ENCODE results near the gene KATNAL1. TPM values are rescaled to one million over a fixed set of nuclear protein-coding genes. Genes with fewer than 3 reads are reported as not detected.

KATNAL1 gene
- total RNA-seq, 1 donor from 2014 or later: 13.4 TPM

DNA sequence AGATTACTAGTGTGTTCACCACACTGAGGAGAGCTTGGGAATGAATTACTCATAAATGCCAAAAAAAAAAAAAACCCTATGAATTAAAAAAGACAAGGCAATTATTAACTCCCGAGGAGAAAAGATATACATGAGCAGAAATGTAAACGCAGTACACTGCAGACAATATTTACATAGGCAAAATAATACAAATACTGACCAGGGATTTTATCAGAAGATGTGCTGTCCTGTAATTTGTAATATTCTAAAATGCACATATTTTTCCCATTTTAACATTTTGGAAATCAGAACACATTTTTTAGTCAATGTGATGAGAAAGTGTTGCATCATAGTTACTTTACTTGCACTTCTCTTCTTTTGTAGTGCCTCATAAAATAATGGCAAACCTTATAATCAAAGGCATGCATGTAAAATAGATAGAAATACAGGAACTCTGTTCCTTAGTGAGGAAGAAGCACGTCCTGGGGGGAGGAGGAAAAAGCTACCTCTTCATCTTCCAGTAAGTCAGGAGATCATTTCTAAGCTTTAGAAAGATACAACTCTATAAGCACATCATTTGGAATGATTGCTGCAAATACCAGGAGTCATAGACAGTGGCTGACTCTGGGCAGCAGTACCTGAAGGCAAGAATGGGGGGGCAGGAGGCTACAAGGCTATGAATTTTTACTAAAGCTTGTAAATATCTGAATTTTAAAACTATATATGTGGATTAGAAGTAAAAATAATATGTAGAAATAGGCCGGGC lies 46.3 kb upstream of the KATNAL1 start:
- TF ChIP-seq, protein P1, sequence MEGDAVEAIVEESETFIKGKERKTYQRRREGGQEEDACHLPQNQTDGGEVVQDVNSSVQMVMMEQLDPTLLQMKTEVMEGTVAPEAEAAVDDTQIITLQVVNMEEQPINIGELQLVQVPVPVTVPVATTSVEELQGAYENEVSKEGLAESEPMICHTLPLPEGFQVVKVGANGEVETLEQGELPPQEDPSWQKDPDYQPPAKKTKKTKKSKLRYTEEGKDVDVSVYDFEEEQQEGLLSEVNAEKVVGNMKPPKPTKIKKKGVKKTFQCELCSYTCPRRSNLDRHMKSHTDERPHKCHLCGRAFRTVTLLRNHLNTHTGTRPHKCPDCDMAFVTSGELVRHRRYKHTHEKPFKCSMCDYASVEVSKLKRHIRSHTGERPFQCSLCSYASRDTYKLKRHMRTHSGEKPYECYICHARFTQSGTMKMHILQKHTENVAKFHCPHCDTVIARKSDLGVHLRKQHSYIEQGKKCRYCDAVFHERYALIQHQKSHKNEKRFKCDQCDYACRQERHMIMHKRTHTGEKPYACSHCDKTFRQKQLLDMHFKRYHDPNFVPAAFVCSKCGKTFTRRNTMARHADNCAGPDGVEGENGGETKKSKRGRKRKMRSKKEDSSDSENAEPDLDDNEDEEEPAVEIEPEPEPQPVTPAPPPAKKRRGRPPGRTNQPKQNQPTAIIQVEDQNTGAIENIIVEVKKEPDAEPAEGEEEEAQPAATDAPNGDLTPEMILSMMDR (IDR thresholded peaks at IDR 0.05): no peak
- DNase-seq (no peak), ATAC-seq (ENCODE audit: low read depth) (no peak)
- H3K9me3 Mint-ChIP-seq: peaks cover 5% of the 10 kb centered on the region
- POLR2A ChIA-PET: interaction anchor here (0.6 kb wide), 1 partner anchor 17 kb away, joined by 3 read pairs; no protein-coding TSS in a partner anchor
- peaks cover 16% of the 10 kb centered on the region for H3K36me3 Mint-ChIP-seq (ENCODE audit: low read depth)
- intact Hi-C loops (cut with micrococcal nuclease): loop anchor here (2.0 kb wide), 1 partner anchor 221 kb away; no protein-coding TSS in a partner anchor
- no peak overlapping the region for H3K27ac Mint-ChIP-seq
- CTCF ChIA-PET: interaction anchor here (0.8 to 3.0 kb wide), 15 partner anchors 7 to 228 kb away, joined by 3 to 12 read pairs (median 5); no protein-coding TSS in a partner anchor
- no peak overlapping the region for H3K4me3 Mint-ChIP-seq
- peaks cover 32% of the 10 kb centered on the region for H3K4me1 Mint-ChIP-seq
- no peaks in the 10 kb centered on the region for H3K27me3 Mint-ChIP-seq

DNA sequence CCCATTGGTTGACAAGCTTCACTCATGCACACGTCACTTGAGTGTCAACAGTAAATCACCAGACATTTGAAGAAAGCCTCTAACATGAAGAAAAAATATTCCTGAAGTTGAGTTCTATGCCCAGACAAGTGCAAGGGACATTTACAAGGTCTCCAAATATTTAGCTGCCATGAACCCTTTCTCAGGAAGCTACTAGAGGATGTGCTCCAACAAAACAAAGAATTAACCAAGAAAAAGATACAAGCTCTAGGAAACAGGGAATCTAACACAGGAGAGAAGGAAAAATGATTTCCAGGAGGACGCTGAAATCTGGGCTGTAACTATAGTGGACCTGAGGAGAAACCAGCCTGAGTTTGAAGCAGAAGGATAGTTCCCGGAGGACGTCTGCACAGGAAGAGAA lies 45.7 kb upstream of the KATNAL1 start:
- intact Hi-C loops (cut with micrococcal nuclease): no loop called here
- POLR2A ChIA-PET: interaction anchor here (0.7 kb wide), 1 partner anchor 40 kb away, joined by 3 read pairs; no protein-coding TSS in a partner anchor
- H3K9me3 Mint-ChIP-seq: peaks cover 5% of the 10 kb centered on the region

DNA sequence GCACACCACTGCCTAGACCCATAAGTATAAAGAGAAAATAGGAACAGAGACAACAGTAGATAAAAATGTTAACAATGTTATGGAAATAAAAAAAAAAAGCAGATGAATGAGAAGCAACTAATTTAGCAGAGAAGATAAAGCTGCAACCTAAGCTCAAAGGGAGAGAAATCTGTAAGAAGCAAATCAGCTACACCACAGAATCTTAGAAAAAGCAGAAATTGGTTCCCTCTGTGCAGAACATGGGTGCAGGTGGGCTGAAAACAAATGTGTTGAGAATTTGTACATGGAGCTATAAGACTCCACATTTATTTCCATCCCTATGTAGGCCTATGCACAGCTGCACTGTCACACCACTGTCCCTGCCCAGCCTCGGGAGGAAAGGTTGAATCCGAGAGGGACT lies 44.8 kb upstream of the KATNAL1 start:
- Mint-ChIP-seq H3K36me3 (ENCODE audit: low read depth) (peaks cover 13% of the 10 kb centered on the region), H3K4me1 (peaks cover 38% of the 10 kb centered on the region), H3K27me3 (no peaks in the 10 kb centered on the region), H3K9me3 (peaks cover 5% of the 10 kb centered on the region), H3K27ac (no peak overlapping the region), H3K4me3 (no peak overlapping the region)
- TF ChIP-seq, protein P1 (IDR thresholded peaks at IDR 0.05): no peak
- DNase-seq (no peak), ATAC-seq (ENCODE audit: low read depth) (no peak)
- intact Hi-C loops (cut with micrococcal nuclease): no loop called here
- POLR2A ChIA-PET: interaction anchor here (0.5 to 1.4 kb wide), 3 partner anchors 34 to 53 kb away, joined by 3 to 4 read pairs (median 3); partner anchors contain the start of gene KATNAL1
- CTCF ChIA-PET: interaction anchor here (0.6 to 1.4 kb wide), 3 partner anchors 14 to 199 kb away, joined by 3 to 6 read pairs (median 3); no protein-coding TSS in a partner anchor

More for the DNA sequence above, 45.7 kb upstream of the KATNAL1 start:
- DNase-seq: no peak
- Mint-ChIP-seq H3K27me3 (no peaks in the 10 kb centered on the region), H3K4me3 (no peak overlapping the region), H3K36me3 (ENCODE audit: low read depth) (peaks cover 18% of the 10 kb centered on the region), H3K27ac (no peak overlapping the region), H3K4me1 (peaks cover 33% of the 10 kb centered on the region)
- no peak for ATAC-seq (ENCODE audit: low read depth)
- CTCF ChIA-PET: interaction anchor here (0.8 to 3.0 kb wide), 6 partner anchors 13 to 221 kb away, joined by 3 to 12 read pairs (median 5); no protein-coding TSS in a partner anchor
- TF ChIP-seq, protein P1 (IDR thresholded peaks at IDR 0.05): no peak

DNA sequence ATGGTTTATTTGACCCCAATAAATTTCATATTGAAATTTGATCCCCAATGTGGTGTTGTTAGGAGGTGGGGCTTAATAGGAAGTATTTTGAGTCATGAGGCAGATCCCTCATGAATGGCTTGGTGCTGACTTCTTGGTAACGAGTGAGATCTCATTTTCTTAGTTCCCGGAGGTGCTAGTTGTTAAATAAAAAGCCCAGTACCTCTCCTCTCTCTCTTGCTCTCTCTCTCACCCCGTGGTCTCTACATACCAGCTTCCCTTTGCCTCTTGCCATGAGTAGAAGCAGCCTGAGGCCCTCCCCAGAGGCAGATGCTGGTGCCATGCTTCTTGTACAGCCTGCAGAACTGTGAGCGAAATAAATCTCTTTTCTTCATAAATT lies 39.4 kb upstream of the KATNAL1 start:
- intact Hi-C loops (cut with micrococcal nuclease): no loop called here
- ATAC-seq (ENCODE audit: low read depth) (peak; percentile 40), DNase-seq (no peak)
- H3K4me3 Mint-ChIP-seq: peak overlapping the region; percentile 39
- H3K9me3 Mint-ChIP-seq: no peaks in the 10 kb centered on the region
- TF ChIP-seq, protein P1 (IDR thresholded peaks at IDR 0.05): no peak
- peaks cover 22% of the 10 kb centered on the region for H3K36me3 Mint-ChIP-seq (ENCODE audit: low read depth)
- ChIA-PET CTCF (interaction anchor here (0.8 kb wide), 1 partner anchor 8 kb away, joined by 3 read pairs; no protein-coding TSS in a partner anchor), POLR2A (interaction anchor here (0.6 to 1.1 kb wide), 4 partner anchors 27 to 315 kb away, joined by 3 to 4 read pairs (median 3); no protein-coding TSS in a partner anchor)
- H3K27ac Mint-ChIP-seq: peak overlapping the region; percentile 1
- peaks cover 29% of the 10 kb centered on the region for H3K4me1 Mint-ChIP-seq
- H3K27me3 Mint-ChIP-seq: no peaks in the 10 kb centered on the region
